Measurements from ENCODE around the gene CASQ2. TPM values are rescaled to one million over a fixed set of nuclear protein-coding genes. Genes with fewer than 3 reads are reported as not detected.

CASQ2 gene
- total and polyA plus RNA-seq, 2 of the 13 experiments (the other 11 are each of a cell fraction or from before 2014, with no cell fraction given): not detected

DNA sequence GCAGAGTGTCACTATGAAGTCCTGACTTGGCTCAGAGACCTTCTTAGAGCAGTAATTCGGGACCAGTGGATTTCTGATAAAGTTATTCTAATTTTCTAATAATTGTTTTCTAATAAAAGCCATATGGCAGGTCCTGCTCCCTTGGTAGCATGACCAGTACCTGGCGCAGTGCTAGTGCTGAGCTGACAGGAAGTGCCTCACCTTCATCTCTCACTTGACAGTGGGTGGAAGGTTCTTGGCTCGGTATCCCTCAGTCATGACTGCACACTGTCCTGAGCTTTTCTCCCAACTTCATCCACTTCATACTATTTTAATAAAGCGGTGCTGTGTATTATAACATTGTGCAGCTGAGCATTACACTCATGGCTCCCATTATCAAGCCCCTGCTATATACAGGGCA lies 112.6 kb downstream of the CASQ2 start (continued):
- TF ChIP-seq, protein P1, sequence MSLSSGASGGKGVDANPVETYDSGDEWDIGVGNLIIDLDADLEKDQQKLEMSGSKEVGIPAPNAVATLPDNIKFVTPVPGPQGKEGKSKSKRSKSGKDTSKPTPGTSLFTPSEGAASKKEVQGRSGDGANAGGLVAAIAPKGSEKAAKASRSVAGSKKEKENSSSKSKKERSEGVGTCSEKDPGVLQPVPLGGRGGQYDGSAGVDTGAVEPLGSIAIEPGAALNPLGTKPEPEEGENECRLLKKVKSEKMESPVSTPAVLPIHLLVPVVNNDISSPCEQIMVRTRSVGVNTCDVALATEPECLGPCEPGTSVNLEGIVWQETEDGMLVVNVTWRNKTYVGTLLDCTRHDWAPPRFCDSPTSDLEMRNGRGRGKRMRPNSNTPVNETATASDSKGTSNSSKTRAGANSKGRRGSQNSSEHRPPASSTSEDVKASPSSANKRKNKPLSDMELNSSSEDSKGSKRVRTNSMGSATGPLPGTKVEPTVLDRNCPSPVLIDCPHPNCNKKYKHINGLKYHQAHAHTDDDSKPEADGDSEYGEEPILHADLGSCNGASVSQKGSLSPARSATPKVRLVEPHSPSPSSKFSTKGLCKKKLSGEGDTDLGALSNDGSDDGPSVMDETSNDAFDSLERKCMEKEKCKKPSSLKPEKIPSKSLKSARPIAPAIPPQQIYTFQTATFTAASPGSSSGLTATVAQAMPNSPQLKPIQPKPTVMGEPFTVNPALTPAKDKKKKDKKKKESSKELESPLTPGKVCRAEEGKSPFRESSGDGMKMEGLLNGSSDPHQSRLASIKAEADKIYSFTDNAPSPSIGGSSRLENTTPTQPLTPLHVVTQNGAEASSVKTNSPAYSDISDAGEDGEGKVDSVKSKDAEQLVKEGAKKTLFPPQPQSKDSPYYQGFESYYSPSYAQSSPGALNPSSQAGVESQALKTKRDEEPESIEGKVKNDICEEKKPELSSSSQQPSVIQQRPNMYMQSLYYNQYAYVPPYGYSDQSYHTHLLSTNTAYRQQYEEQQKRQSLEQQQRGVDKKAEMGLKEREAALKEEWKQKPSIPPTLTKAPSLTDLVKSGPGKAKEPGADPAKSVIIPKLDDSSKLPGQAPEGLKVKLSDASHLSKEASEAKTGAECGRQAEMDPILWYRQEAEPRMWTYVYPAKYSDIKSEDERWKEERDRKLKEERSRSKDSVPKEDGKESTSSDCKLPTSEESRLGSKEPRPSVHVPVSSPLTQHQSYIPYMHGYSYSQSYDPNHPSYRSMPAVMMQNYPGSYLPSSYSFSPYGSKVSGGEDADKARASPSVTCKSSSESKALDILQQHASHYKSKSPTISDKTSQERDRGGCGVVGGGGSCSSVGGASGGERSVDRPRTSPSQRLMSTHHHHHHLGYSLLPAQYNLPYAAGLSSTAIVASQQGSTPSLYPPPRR (CRISPR knock-in tag; IDR thresholded peaks at IDR 0.05; ENCODE audit: borderline replicate concordance): no peak
- TF ChIP-seq SMYD3 (CRISPR knock-in tag; IDR thresholded peaks at IDR 0.05) (no peak), MED1 (CRISPR knock-in tag; IDR thresholded peaks at IDR 0.05) (no peak)
- TF ChIP-seq, protein P2, sequence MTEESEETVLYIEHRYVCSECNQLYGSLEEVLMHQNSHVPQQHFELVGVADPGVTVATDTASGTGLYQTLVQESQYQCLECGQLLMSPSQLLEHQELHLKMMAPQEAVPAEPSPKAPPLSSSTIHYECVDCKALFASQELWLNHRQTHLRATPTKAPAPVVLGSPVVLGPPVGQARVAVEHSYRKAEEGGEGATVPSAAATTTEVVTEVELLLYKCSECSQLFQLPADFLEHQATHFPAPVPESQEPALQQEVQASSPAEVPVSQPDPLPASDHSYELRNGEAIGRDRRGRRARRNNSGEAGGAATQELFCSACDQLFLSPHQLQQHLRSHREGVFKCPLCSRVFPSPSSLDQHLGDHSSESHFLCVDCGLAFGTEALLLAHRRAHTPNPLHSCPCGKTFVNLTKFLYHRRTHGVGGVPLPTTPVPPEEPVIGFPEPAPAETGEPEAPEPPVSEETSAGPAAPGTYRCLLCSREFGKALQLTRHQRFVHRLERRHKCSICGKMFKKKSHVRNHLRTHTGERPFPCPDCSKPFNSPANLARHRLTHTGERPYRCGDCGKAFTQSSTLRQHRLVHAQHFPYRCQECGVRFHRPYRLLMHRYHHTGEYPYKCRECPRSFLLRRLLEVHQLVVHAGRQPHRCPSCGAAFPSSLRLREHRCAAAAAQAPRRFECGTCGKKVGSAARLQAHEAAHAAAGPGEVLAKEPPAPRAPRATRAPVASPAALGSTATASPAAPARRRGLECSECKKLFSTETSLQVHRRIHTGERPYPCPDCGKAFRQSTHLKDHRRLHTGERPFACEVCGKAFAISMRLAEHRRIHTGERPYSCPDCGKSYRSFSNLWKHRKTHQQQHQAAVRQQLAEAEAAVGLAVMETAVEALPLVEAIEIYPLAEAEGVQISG (CRISPR knock-in tag; IDR thresholded peaks at IDR 0.05): no peak

DNA sequence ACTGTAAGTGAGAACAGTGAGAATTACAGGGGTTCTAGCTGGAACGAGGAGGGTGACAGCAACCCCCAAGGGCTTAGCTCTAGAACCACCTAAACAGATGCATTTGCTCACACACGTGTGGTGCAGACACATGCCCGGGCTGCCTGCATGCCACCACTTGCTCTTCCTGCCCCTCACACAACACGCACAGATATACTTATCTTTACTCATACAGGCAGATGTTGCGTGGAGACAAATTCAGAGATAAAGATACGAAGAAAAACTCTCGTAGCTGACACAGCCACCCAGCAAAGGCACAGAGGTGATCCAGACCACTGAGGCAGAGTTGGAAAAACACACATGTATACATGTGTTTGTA lies 113.2 kb downstream of the CASQ2 start:
- BruUV-seq (replicated peaks): no TSS peak
- Histone ChIP-seq H3K27ac (ENCODE audit: extremely low read length, insufficient read depth, low read length) (no peak overlapping the region), H3K4me2 (ENCODE audit: low read depth, low read length) (no peak overlapping the region), H3K36me3 (replicated peaks in 1 of 2; ENCODE audit: control insufficient read depth in 1 of 2, insufficient read depth in 2 of 2, low read length in 2 of 2) (peaks cover 9 to 81% of the 10 kb centered on the region in 2 experiments), H3K9me3 (ENCODE audit: low read length) (no peaks in the 10 kb centered on the region), H4K20me1 (ENCODE audit: insufficient read depth, low read length) (no peaks in the 10 kb centered on the region), H3K4me3 (replicated peaks in 1 of 3; ENCODE audit: insufficient read depth in 1 of 3, low read depth in 2 of 3, low read length in 3 of 3) (no peak overlapping the region), H3K4me1 (ENCODE audit: insufficient read depth, low read length) (no peaks in the 10 kb centered on the region), H3K9ac (ENCODE audit: insufficient read depth, low read depth, low read length) (no peak overlapping the region), H3K79me2 (ENCODE audit: insufficient read depth, low read length) (peaks cover 2% of the 10 kb centered on the region), H3K27me3 (ENCODE audit: control insufficient read depth in 1 of 2, insufficient read depth in 2 of 2, low read length in 2 of 2) (no peaks in the 10 kb centered on the region), H2AFZ (ENCODE audit: low read length) (no peak overlapping the region)
- FAIRE-seq (no peak), DNase-seq (ENCODE audit: low spot score) (no peak), ATAC-seq (no peak)
- ChIA-PET CTCF (ENCODE audit: low intra/inter-chr PET ratio, low total read pairs) (no interaction called here), POLR2A (no interaction called here)
- in situ Hi-C loops (cut with HindIII; ENCODE audit: extremely low pct_ligation_motif_present, low pct_unique_long_range_greater_than_20kb) (no loop called here), intact Hi-C loops (cut with micrococcal nuclease; ENCODE audit: unreplicated experiment) (no loop called here)
- WGBS (ENCODE audit: low lambda C conversion rate): 99% methylated on average over 7 of the region's 7 CpGs
- TF ChIP-seq, protein P3, sequence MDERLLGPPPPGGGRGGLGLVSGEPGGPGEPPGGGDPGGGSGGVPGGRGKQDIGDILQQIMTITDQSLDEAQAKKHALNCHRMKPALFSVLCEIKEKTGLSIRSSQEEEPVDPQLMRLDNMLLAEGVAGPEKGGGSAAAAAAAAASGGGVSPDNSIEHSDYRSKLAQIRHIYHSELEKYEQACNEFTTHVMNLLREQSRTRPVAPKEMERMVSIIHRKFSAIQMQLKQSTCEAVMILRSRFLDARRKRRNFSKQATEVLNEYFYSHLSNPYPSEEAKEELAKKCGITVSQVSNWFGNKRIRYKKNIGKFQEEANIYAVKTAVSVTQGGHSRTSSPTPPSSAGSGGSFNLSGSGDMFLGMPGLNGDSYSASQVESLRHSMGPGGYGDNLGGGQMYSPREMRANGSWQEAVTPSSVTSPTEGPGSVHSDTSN (CRISPR knock-in tag; IDR thresholded peaks at IDR 0.05): no peak
- no peak for TF ChIP-seq KDM1A (CRISPR knock-in tag; IDR thresholded peaks at IDR 0.05)
- TF ChIP-seq, protein P4, sequence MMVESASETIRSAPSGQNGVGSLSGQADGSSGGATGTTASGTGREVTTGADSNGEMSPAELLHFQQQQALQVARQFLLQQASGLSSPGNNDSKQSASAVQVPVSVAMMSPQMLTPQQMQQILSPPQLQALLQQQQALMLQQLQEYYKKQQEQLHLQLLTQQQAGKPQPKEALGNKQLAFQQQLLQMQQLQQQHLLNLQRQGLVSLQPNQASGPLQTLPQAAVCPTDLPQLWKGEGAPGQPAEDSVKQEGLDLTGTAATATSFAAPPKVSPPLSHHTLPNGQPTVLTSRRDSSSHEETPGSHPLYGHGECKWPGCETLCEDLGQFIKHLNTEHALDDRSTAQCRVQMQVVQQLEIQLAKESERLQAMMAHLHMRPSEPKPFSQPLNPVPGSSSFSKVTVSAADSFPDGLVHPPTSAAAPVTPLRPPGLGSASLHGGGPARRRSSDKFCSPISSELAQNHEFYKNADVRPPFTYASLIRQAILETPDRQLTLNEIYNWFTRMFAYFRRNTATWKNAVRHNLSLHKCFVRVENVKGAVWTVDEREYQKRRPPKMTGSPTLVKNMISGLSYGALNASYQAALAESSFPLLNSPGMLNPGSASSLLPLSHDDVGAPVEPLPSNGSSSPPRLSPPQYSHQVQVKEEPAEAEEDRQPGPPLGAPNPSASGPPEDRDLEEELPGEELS (CRISPR knock-in tag; IDR thresholded peaks at IDR 0.05): no peak
- TF ChIP-seq ZKSCAN1 (IDR thresholded peaks at IDR 0.05; ENCODE audit: low read length): no peak
- no peak for TF ChIP-seq ZFP36 (IDR thresholded peaks at IDR 0.05; ENCODE audit: borderline replicate concordance, low read depth, low read length, partially characterized antibody)
- TF ChIP-seq TCF7L2 (IDR thresholded peaks at IDR 0.05; ENCODE audit: low read depth, low read length): no peak
- no peak for TF ChIP-seq ZNF253 (CRISPR knock-in tag; IDR thresholded peaks at IDR 0.05; ENCODE audit: borderline replicate concordance)
- TF ChIP-seq SRSF4 (IDR thresholded peaks at IDR 0.05; ENCODE audit: low read depth, low read length, poor library complexity, severe bottlenecking): no peak
